H1 (cell line): ENCODE data around the gene PFN3. TPM values are rescaled to one million over a fixed set of nuclear protein-coding genes. Genes with fewer than 3 reads are reported as not detected.

ENCODE experiments used
- ASH2L ChIP-seq: fragments of 200-600, 300-600 bp; sonication (generic); IDR thresholded peaks from one replicate; pipeline ENCODE4 v1.7.1; 2017; ENCODE audit warnings: low read length
- SUZ12 ChIP-seq: fragments of 200-600 bp; sonication (generic); IDR thresholded peaks from 2 replicates; pipeline ENCODE4 v1.6.1; 2012; ENCODE audit warnings: mild to moderate bottlenecking, inconsistent platforms, low read length, moderate library complexity, mixed read lengths
- polyA plus RNA-seq, 7 experiments: library from polyadenylated mRNA; depleted of rRNA in 3 of 7; stranded (reverse) in 5 of 7; unstranded in 2 of 7; fragments of >200 nt in 5 of 7; fragments of 200-250 nt in 2 of 7; gene quantifications; 1 replicate in 5 of 7; 2 replicates in 1 of 7; 4 replicates in 1 of 7; pipeline versions ENCODE4 v1.2.1 to v1.2.3, GENCODE V29; 2011 to 2013; ENCODE audit warnings: missing spikeins in 2 of 7, mixed read lengths in 2 of 7
- total RNA-seq: library from RNA; stranded (reverse); fragmentation: NEBNext Ultra II Directional; extraction: Animal tissue kit (Norgen Biotek cat#: 25700); gene quantifications from 2 replicates; pipeline ENCODE4 v1.2.1, GENCODE V29; 2021
- TF ChIP-seq, protein P1 (sequence below): IDR thresholded peaks from 2 replicates; pipeline ENCODE4 v1.6.1; 2011; ENCODE audit warnings: low read length, improper control_type of control experiment

The PFN3 gene
- total and polyA plus RNA-seq, 2 of the 8 experiments (the other 6 are each of a cell fraction or from before 2014, with no cell fraction given): not detected

DNA sequence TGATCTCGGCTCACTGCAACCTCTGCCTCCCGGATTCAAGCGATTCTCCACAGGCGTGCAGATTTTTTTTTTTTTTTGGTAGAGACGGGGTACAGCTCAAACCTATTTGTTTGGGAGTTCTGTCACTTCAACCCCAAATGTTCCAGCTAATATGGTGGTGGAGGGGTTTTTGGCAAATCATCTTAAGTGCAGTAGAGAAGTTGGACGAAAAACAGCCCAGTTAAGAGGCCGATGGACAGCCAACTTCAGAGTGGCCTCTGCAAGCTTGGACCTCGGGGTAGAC lies 45.4 kb upstream of the PFN3 start (continued):
- TF ChIP-seq, protein P1, sequence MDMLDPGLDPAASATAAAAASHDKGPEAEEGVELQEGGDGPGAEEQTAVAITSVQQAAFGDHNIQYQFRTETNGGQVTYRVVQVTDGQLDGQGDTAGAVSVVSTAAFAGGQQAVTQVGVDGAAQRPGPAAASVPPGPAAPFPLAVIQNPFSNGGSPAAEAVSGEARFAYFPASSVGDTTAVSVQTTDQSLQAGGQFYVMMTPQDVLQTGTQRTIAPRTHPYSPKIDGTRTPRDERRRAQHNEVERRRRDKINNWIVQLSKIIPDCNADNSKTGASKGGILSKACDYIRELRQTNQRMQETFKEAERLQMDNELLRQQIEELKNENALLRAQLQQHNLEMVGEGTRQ: no peak
- TF ChIP-seq SUZ12: no peak
- TF ChIP-seq ASH2L: no peak
